Adrenal gland (tissue), 5 donors: ENCODE measurements around the gene TEX13A.

Experiments used
- POLR2A ChIP-seq, 2 donors: fragments of 450-650 bp; IDR thresholded peaks; one replicate each; pipeline ENCODE4 v1.6.1; 2017; ENCODE audit warnings: antibody characterized with exemption in 2 of 2, mild to moderate bottlenecking in 2 of 2, moderate library complexity in 1 of 2
- TF ChIP-seq, protein P1 (sequence below), 6 experiments: fragments of 450-650 bp in 4 of 6; fragments of 200-600 bp in 2 of 6; sonication (generic) in 1 of 6; IDR thresholded peaks; 1 replicate in 5 of 6; 2 replicates in 1 of 6; pipeline versions ENCODE4 v1.5.1 to v1.8.0; 2016 to 2021; ENCODE audit warnings: antibody characterized with exemption in 6 of 6, mild to moderate bottlenecking in 2 of 6, moderate library complexity in 1 of 6
- donor health status: DM: no; HTN: no; CAD: no.

DNA sequence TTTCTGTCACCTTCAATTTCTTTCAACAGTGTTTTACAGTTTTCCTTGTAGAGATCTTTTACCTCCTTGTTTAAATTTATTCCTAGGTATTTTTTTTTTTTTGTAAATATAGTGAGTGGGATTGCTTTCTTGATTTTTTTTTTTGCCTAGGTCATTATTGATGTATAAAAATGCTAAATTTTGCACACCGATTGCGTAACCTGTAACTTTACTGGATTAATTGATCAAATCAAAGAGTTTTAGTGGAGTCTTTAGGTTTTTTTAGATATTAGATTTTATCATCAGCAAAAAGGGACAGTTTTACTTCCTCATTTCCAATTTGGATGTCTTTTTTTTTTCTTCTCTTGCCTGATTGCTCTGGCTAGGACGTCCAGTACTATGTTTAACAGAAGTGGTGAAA, 40.9 kb downstream of the TEX13A start:
- TF ChIP-seq, protein P1, sequence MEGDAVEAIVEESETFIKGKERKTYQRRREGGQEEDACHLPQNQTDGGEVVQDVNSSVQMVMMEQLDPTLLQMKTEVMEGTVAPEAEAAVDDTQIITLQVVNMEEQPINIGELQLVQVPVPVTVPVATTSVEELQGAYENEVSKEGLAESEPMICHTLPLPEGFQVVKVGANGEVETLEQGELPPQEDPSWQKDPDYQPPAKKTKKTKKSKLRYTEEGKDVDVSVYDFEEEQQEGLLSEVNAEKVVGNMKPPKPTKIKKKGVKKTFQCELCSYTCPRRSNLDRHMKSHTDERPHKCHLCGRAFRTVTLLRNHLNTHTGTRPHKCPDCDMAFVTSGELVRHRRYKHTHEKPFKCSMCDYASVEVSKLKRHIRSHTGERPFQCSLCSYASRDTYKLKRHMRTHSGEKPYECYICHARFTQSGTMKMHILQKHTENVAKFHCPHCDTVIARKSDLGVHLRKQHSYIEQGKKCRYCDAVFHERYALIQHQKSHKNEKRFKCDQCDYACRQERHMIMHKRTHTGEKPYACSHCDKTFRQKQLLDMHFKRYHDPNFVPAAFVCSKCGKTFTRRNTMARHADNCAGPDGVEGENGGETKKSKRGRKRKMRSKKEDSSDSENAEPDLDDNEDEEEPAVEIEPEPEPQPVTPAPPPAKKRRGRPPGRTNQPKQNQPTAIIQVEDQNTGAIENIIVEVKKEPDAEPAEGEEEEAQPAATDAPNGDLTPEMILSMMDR (IDR thresholded peaks at IDR 0.05), result no peak
- TF ChIP-seq POLR2A (IDR thresholded peaks at IDR 0.05), result no peak
